Stimulated activated CD4-positive, alpha-beta T cell treated with anti-CD3 and anti-CD28 coated beads, Interleukin-2, amount 100 ng/mL, for 24 hours (primary cell): ENCODE measurements around the gene LRRC46.

Experiments used
- DNase-seq, 2 donors: peaks; one replicate each; pipeline ENCODE4 v3.0.0-alpha.2; 2020

The LRRC46 gene

GRCh38 chr17:47834756-47835155 lies 3.3 kb downstream of the LRRC46 start:
- DNase-seq, result no peak

GRCh38 chr17:47836601-47837000 lies 5.1 kb downstream of the LRRC46 start:
- no peak for DNase-seq

GRCh38 chr17:47837401-47838039 lies 6.0 kb downstream of the LRRC46 start:
- DNase-seq, result no peak

- no peak for DNase-seq
Observed at GRCh38 chr17:47838636-47839035, 7.2 kb downstream of the LRRC46 start.

- DNase-seq, result no peak
Observed at GRCh38 chr17:47839071-47839470, 7.6 kb downstream of the LRRC46 start.

GRCh38 chr17:47840001-47840741 lies 8.7 kb downstream of the LRRC46 start:
- DNase-seq, result no peak

- peak; percentile 90 to 94 for DNase-seq
Observed at GRCh38 chr17:47840742-47841487, 9.4 kb downstream of the LRRC46 start, which contains the start of gene SCRN2. SCRN2 (minus strand) TSS chr17:47841273; CDS start chr17:47840843, 430 bp downstream.

GRCh38 chr17:47841488-47842291 lies 10.2 kb downstream of the LRRC46 start:
- no peak for DNase-seq

GRCh38 chr17:47843391-47843730 lies 11.9 kb downstream of the LRRC46 start:
- DNase-seq, result no peak

- DNase-seq, result no peak
Observed at GRCh38 chr17:47844227-47844626, 12.8 kb downstream of the LRRC46 start.

- DNase-seq, result no peak
Observed at GRCh38 chr17:47844814-47845715, 13.6 kb downstream of the LRRC46 start.

GRCh38 chr17:47845716-47846075 lies 14.2 kb downstream of the LRRC46 start:
- DNase-seq, result no peak

- DNase-seq, result no peak
Observed at GRCh38 chr17:47846716-47847340, 15.4 kb downstream of the LRRC46 start.

GRCh38 chr17:47847341-47848197 lies 16.1 kb downstream of the LRRC46 start:
- peak in 1 of 2 donors; percentile 32 for DNase-seq

- no peak for DNase-seq
Observed at GRCh38 chr17:47848198-47848513, 16.7 kb downstream of the LRRC46 start.

GRCh38 chr17:47850373-47850691 lies 18.9 kb downstream of the LRRC46 start:
- DNase-seq, result no peak

GRCh38 chr17:47850692-47851573 lies 19.5 kb downstream of the LRRC46 start, which contains the start of gene SP6:
SP6 (minus strand) TSS chr17:47851163; CDS start chr17:47848429, 2,734 bp downstream.
- peak; percentile 69 to 82 for DNase-seq

- DNase-seq, result no peak
Observed at GRCh38 chr17:47851764-47852112, 20.3 kb downstream of the LRRC46 start.

- DNase-seq, result no peak
Observed at GRCh38 chr17:47852113-47852949, 20.9 kb downstream of the LRRC46 start.
